Erythroblast (primary cell): ENCODE measurements around the gene DDX54.
A peak's percentile ranks its signal among the peaks of the same experiment; 100 is the strongest.

Experiments
- DNase-seq, 2 experiments: peaks; one replicate each; lab custom pipeline; 2025; lab: John Stamatoyannopoulos, UW
- GATA1 ChIP-seq: IDR thresholded peaks from 2 replicates; pipeline ENCODE4 v1.6.1; 2011; ENCODE audit warnings: low read depth, mild to moderate bottlenecking, control low read depth, low read length, moderate library complexity
- POLR2A ChIP-seq: IDR thresholded peaks from 2 replicates; pipeline ENCODE4 v1.6.1; 2011; ENCODE audit warnings: mild to moderate bottlenecking, low read length

DDX54 gene

GRCh38 chr12:113203852-113204760, 18.8 kb upstream of the DDX54 start:
- no peak for DNase-seq
- TF ChIP-seq GATA1 (no peak), POLR2A (no peak)

GRCh38 chr12:113202300-113203075, 17.2 kb upstream of the DDX54 start:
- DNase-seq: no peak
- no peak for TF ChIP-seq GATA1

- DNase-seq: no peak
- no peak for TF ChIP-seq POLR2A
- TF ChIP-seq GATA1: no peak
These were observed 16.2 kb upstream of the DDX54 start for GRCh38 chr12:113201187-113202177.

- TF ChIP-seq GATA1 (no peak), POLR2A (no peak)
- no peak for DNase-seq
These were observed 14.9 kb upstream of the DDX54 start for GRCh38 chr12:113200021-113200797.

- TF ChIP-seq POLR2A: no peak
- no peak for TF ChIP-seq GATA1
- DNase-seq: no peak
These were observed 13.0 kb upstream of the DDX54 start for GRCh38 chr12:113198296-113198695.

GRCh38 chr12:113197518-113198077, 12.3 kb upstream of the DDX54 start:
- no peak for DNase-seq
- no peak for TF ChIP-seq POLR2A
- TF ChIP-seq GATA1: no peak

- TF ChIP-seq POLR2A: no peak
- no peak for TF ChIP-seq GATA1
- DNase-seq: peak; percentile 80 to 83
These were observed 11.7 kb upstream of the DDX54 start for GRCh38 chr12:113196990-113197389.

- no peak for DNase-seq
- TF ChIP-seq POLR2A: no peak
- TF ChIP-seq GATA1: no peak
These were observed 11.3 kb upstream of the DDX54 start for GRCh38 chr12:113196582-113196981.

GRCh38 chr12:113195598-113195997, 10.3 kb upstream of the DDX54 start:
- no peak for DNase-seq
- TF ChIP-seq POLR2A: no peak
- TF ChIP-seq GATA1: no peak

- no peak for TF ChIP-seq GATA1
- no peak for TF ChIP-seq POLR2A
- DNase-seq: no peak
These were observed 9.7 kb upstream of the DDX54 start for GRCh38 chr12:113194971-113195391.

GRCh38 chr12:113191227-113191626, 5.9 kb upstream of the DDX54 start:
- DNase-seq: peak; percentile 84 to 91
- no peak for TF ChIP-seq POLR2A
- no peak for TF ChIP-seq GATA1

- DNase-seq: peak; percentile 83 to 91
- TF ChIP-seq POLR2A: no peak
- TF ChIP-seq GATA1: no peak
These were observed 5.5 kb upstream of the DDX54 start for GRCh38 chr12:113190761-113191160.

GRCh38 chr12:113189361-113189760, 4.1 kb upstream of the DDX54 start:
- TF ChIP-seq POLR2A (no peak), GATA1 (no peak)
- DNase-seq: no peak
